GM21786 (cell line): ENCODE data around the gene ANGPTL8.

Experiments
- ATAC-seq: cut with Tn5 transposase; IDR thresholded peaks from one replicate; pipeline ENCODE4 v1.9.1; 2021; ENCODE audit not compliant: unreplicated experiment

ANGPTL8 gene

GRCh38 chr19:11286312-11286974, 47.0 kb downstream of the ANGPTL8 start:
- ATAC-seq, result no peak

- ATAC-seq, result no peak
Measured at GRCh38 chr19:11288349-11288748, 48.9 kb downstream of the ANGPTL8 start.

GRCh38 chr19:11290256-11290655, 50.8 kb downstream of the ANGPTL8 start:
- no peak for ATAC-seq

DNA sequence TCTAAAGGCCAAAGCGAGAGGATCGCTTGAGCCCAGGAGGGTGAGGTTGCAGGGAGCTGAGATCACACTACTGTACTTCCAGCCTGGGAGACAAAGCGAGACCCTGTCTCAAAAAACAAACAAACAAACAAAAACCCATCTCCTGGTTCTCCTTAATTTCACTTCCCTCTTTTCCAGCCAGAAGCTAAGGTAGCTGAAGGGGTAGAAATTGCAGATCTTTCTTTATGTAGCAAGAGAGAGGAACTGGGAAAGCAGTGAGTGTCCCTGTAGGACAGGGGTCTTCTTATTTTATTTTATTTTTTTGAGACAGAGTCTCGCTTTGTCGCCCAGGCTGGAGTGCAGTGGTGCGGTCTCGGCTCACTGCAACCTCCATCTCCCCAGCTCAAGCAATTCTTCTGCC, 52.0 kb downstream of the ANGPTL8 start:
- ATAC-seq, result no peak
